VCaP (cell line): ENCODE results near the gene SMYD2.
"Not testable (repeated sequence)": the region's sequence is repeated elsewhere in the genome, so short reads cannot be mapped to it uniquely, and the experiment has no call there.

ENCODE experiments used
- H3K27ac ChIP-seq: fragments of 450-650 bp; 2 replicates; pipeline ENCODE4 v1.5.1; 2017
- CTCF ChIP-seq: fragments of 450-650 bp; conservative IDR thresholded peaks from 2 replicates; pipeline ENCODE4 v1.5.1; 2017; ENCODE audit warnings: mild to moderate bottlenecking, moderate library complexity

SMYD2 gene

GRCh38 chr1:214272964-214273533 is 7.9 kb upstream of the SMYD2 start:
- TF ChIP-seq CTCF, result no peak
- no peak overlapping the region for H3K27ac ChIP-seq

DNA sequence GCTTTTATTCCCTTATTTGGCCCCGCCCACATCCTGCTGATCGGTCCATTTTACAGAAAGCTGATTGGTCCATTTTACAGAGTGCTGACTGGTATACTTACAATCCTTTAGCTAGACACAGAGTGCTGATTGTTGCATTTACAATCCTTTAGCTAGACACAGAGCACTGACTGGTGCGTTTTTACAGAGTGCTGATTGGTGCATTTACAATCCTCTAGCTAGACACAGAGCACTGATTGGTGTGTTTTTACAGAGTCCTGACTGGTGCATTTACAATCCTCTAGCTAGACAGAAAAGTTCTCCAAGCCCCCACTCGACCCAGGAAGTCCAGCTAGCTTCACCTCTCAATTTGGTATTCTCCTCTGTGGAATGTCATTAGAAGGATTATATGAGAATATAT is 5.3 kb upstream of the SMYD2 start:
- H3K27ac ChIP-seq, result not testable (repeated sequence)

DNA sequence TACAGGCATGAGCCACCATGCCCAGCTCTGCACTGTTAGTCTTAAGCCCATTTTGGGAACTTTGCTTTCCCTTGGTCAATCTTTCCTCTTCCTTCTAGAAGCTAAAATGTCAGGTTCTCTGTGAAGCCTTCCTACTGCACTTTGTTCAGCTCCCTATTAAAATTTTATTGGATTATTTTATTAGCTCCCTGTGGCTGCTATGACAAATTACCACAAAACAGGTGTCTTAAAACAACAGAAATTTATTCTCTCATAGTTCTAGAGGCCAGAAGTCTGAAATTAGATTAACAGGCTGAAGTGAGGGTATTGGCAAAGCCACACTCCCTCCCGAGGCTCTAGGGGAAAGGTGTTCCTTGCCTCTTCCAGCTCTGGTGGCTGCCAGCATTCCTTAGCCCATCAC is 4.2 kb upstream of the SMYD2 start:
- TF ChIP-seq CTCF, result no peak

GRCh38 chr1:214277704-214278635 is 3.0 kb upstream of the SMYD2 start:
- no peak for TF ChIP-seq CTCF
- H3K27ac ChIP-seq, result peak overlapping the region; percentile 73

More for the DNA sequence above, 4.2 kb upstream of the SMYD2 start:
- H3K27ac ChIP-seq, result peak overlapping the region; percentile 73

GRCh38 chr1:214280386-214281020 is 456 bp upstream of the SMYD2 start:
- TF ChIP-seq CTCF, result no peak
- H3K27ac ChIP-seq, result peak overlapping the region; percentile 94

- TF ChIP-seq CTCF, result no peak
- peak overlapping the region; percentile 94 for H3K27ac ChIP-seq
These were observed 1.0 kb downstream of the SMYD2 start for GRCh38 chr1:214281720-214282629.

DNA sequence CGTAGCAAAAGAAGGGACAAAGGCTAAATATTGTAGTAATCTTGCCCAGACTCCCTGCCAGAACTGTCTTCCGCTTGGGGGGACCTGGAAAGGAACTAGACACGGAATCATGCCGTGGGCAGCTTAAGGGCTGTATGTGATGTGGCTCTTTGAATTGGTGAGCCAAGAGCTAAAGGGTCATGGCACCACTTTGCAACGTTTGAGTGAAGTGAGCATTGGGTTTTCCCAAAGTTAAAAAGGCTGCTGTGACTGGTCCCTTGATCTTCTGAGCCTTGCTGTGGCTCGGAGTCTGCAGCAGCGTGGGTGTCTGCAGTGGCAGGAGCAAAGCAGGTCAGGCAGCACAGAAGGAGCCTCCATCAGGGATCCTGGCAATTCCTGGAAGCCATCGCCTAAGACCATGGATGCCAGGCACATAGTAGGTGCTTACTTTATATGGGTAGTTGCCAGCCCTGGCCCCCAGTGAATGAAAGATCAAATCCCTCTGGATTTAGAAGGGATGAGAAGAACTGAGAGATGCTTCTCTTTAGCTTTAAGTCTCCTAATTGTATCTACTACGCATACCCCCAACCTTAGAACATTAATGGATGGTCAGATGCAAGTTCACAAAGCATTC is 1.8 kb downstream of the SMYD2 start:
- TF ChIP-seq CTCF, result no peak
- H3K27ac ChIP-seq, result peak overlapping the region; percentile 94; the same call in 1 of the 2 replicates
